H9 (cell line): Measurements from ENCODE around the gene APBA2. TPM values are rescaled to one million over a fixed set of nuclear protein-coding genes. Genes with fewer than 3 reads are reported as not detected.

ENCODE experiments used
- DNase-seq: peaks from one replicate; pipeline ENCODE4 v3.0.0-alpha.2; 2017
- H2AFZ ChIP-seq: one replicate; pipeline ENCODE4 v1.6.1; 2013; ENCODE audit warnings: mild to moderate bottlenecking, low read length, control low read depth, moderate library complexity
- H2AK5ac ChIP-seq: 2 replicates; pipeline ENCODE4 v1.6.1; 2013; ENCODE audit warnings: low read length, control low read depth, mixed read lengths; ENCODE audit not compliant: insufficient read length
- H2BK120ac ChIP-seq: one replicate; pipeline ENCODE4 v1.6.1; 2013; ENCODE audit warnings: low read depth, mild to moderate bottlenecking, low read length, control low read depth, inconsistent platforms; ENCODE audit not compliant: poor library complexity, severe bottlenecking
- H2BK12ac ChIP-seq: 2 replicates; pipeline ENCODE4 v1.6.1; 2013; ENCODE audit warnings: low read length, control low read depth, mixed read lengths, low read depth; ENCODE audit not compliant: insufficient read length
- H2BK15ac ChIP-seq: 2 replicates; pipeline ENCODE4 v1.6.1; 2013; ENCODE audit warnings: low read depth, low read length, control low read depth
- H2BK20ac ChIP-seq: one replicate; pipeline ENCODE4 v1.6.1; 2013; ENCODE audit warnings: low read depth, mild to moderate bottlenecking, low read length, control low read depth, inconsistent platforms; ENCODE audit not compliant: poor library complexity, severe bottlenecking
- H2BK5ac ChIP-seq: 2 replicates; pipeline ENCODE4 v1.6.1; 2013; ENCODE audit warnings: low read length, control low read depth, mixed read lengths; ENCODE audit not compliant: insufficient read length
- H3K14ac ChIP-seq: 2 replicates; pipeline ENCODE4 v1.6.1; 2013; ENCODE audit warnings: low read length, control low read depth; ENCODE audit not compliant: insufficient read depth
- H3K18ac ChIP-seq: 2 replicates; pipeline ENCODE4 v1.6.1; 2013; ENCODE audit warnings: low read depth, mild to moderate bottlenecking, mixed read lengths, low read length, control low read depth; ENCODE audit not compliant: insufficient read length
- H3K23ac ChIP-seq: 2 replicates; pipeline ENCODE4 v1.6.1; 2013; ENCODE audit warnings: low read length, control low read depth, mixed read lengths, low read depth; ENCODE audit not compliant: insufficient read length
- H3K23me2 ChIP-seq: 2 replicates; pipeline ENCODE4 v1.6.1; 2013; ENCODE audit warnings: low read depth, mild to moderate bottlenecking, mixed read lengths, low read length, control low read depth; ENCODE audit not compliant: insufficient read length, poor library complexity, severe bottlenecking
- H3K27ac ChIP-seq: 2 replicates; pipeline ENCODE4 v1.5.1; 2013; ENCODE audit warnings: low read length, control low read depth, mixed read lengths, low read depth; ENCODE audit not compliant: insufficient read length
- H3K27me3 ChIP-seq: 2 replicates; pipeline ENCODE4 v1.6.1; 2013; ENCODE audit warnings: low read length, control low read depth, inconsistent platforms; ENCODE audit not compliant: insufficient read depth
- H3K4ac ChIP-seq: 2 replicates; pipeline ENCODE4 v1.6.1; 2013; ENCODE audit warnings: low read depth, mild to moderate bottlenecking, control low read depth, inconsistent platforms, low read length, moderate library complexity
- H3K4me1 ChIP-seq: 2 replicates; pipeline ENCODE4 v1.6.1; 2013; ENCODE audit warnings: low read length, control low read depth, inconsistent platforms; ENCODE audit not compliant: insufficient read depth
- H3K4me2 ChIP-seq: 2 replicates; pipeline ENCODE4 v1.6.1; 2013; ENCODE audit warnings: low read length, control low read depth, mixed read lengths; ENCODE audit not compliant: insufficient read length, insufficient read depth
- H3K56ac ChIP-seq: 2 replicates; pipeline ENCODE4 v1.6.1; 2013; ENCODE audit warnings: low read depth, mild to moderate bottlenecking, mixed read lengths, low read length, control low read depth; ENCODE audit not compliant: insufficient read length
- H3K79me1 ChIP-seq: 2 replicates; pipeline ENCODE4 v1.6.1; 2013; ENCODE audit warnings: low read depth, mild to moderate bottlenecking, moderate library complexity, low read length, control low read depth, inconsistent platforms; ENCODE audit not compliant: insufficient read depth, poor library complexity, severe bottlenecking
- H3K79me2 ChIP-seq: 2 replicates; pipeline ENCODE4 v1.6.1; 2013; ENCODE audit warnings: low read length, control low read depth, inconsistent platforms; ENCODE audit not compliant: insufficient read depth
- H3K9ac ChIP-seq: 2 replicates; pipeline ENCODE4 v1.6.1; 2013; ENCODE audit warnings: low read length, control low read depth, mixed read lengths; ENCODE audit not compliant: insufficient read length; ENCODE audit errors: extremely low read depth
- H3K9me3 ChIP-seq: one replicate; pipeline ENCODE4 v1.6.1; 2013; ENCODE audit warnings: low read depth, low read length, inconsistent platforms; ENCODE audit not compliant: control insufficient read depth
- H3T11ph ChIP-seq: one replicate; pipeline ENCODE4 v1.6.1; 2013; ENCODE audit warnings: mild to moderate bottlenecking, low read length, control low read depth, inconsistent platforms
- H4K20me1 ChIP-seq: one replicate; pipeline ENCODE4 v1.6.1; 2013; ENCODE audit not compliant: control insufficient read depth, insufficient read length, insufficient read depth
- H4K5ac ChIP-seq: 2 replicates; pipeline ENCODE4 v1.6.1; 2013; ENCODE audit warnings: low read depth, mild to moderate bottlenecking, mixed read lengths, low read length, control low read depth; ENCODE audit not compliant: insufficient read length
- H4K8ac ChIP-seq: replicated peaks from 2 replicates; pipeline ENCODE4 v1.6.1; 2013; ENCODE audit warnings: low read length, control low read depth, mixed read lengths, low read depth; ENCODE audit not compliant: insufficient read length
- H4K91ac ChIP-seq: 2 replicates; pipeline ENCODE4 v1.6.1; 2013; ENCODE audit warnings: low read depth, mild to moderate bottlenecking, moderate library complexity, mixed read lengths, low read length, control low read depth; ENCODE audit not compliant: insufficient read length
- H3K27ac Mint-ChIP-seq, 3 experiments: 2 replicates in 2 of 3; 3 replicates in 1 of 3; pipeline ENCODE4 v1.8.0; 2020 to 2021; ENCODE audit warnings: mixed read lengths in 3 of 3, mild to moderate bottlenecking in 1 of 3, moderate library complexity in 1 of 3
- H3K27me3 Mint-ChIP-seq: 2 replicates; pipeline ENCODE4 v1.8.0; 2021; ENCODE audit warnings: low read depth, mild to moderate bottlenecking, moderate library complexity, mixed read lengths
- H3K36me3 Mint-ChIP-seq, 3 experiments: 2 replicates in 2 of 3; 3 replicates in 1 of 3; pipeline ENCODE4 v1.8.0; 2020 to 2021; ENCODE audit warnings: low read depth in 3 of 3, mixed read lengths in 3 of 3; ENCODE audit not compliant: insufficient read depth in 1 of 3
- H3K4me1 Mint-ChIP-seq, 2 experiments: 2 replicates each; pipeline ENCODE4 v1.8.0; 2020; ENCODE audit warnings: mixed read lengths in 2 of 2
- H3K4me3 Mint-ChIP-seq, 2 experiments: 2 replicates in 1 of 2; 3 replicates in 1 of 2; pipeline ENCODE4 v1.8.0; 2020 to 2021; ENCODE audit warnings: mild to moderate bottlenecking in 2 of 2, mixed read lengths in 2 of 2, moderate library complexity in 1 of 2
- H3K9me3 Mint-ChIP-seq, 2 experiments: 2 replicates in 1 of 2; 3 replicates in 1 of 2; pipeline ENCODE4 v1.8.0; 2020; ENCODE audit warnings: mild to moderate bottlenecking in 2 of 2, mixed read lengths in 2 of 2, moderate library complexity in 1 of 2
- CTCF ChIP-seq: fragments of 200-600 bp; sonication (generic); conservative IDR thresholded peaks from 3 replicates; pipeline ENCODE4 v1.8.0; 2021; ENCODE audit warnings: antibody characterized with exemption, mild to moderate bottlenecking
- WGBS: extraction: QIAGEN DNeasy Blood & Tissue Kit; methylation state at CpG from one replicate; pipeline ENCODE4 v1.1.7; 2013; ENCODE audit warnings: missing lambda C conversion rate, low lambda C conversion rate, mixed read lengths; ENCODE audit not compliant: insufficient read length; ENCODE audit errors: extremely low coverage; 5-methylcytosine and 5-hydroxymethylcytosine counted together
- total RNA-seq: library from RNA; stranded (reverse); gene quantifications from 2 replicates; pipeline ENCODE4 v1.2.1, GENCODE V29; 2021

Gene APBA2
- total RNA-seq, 1 experiment from 2014 or later: 14.3 TPM

DNA sequence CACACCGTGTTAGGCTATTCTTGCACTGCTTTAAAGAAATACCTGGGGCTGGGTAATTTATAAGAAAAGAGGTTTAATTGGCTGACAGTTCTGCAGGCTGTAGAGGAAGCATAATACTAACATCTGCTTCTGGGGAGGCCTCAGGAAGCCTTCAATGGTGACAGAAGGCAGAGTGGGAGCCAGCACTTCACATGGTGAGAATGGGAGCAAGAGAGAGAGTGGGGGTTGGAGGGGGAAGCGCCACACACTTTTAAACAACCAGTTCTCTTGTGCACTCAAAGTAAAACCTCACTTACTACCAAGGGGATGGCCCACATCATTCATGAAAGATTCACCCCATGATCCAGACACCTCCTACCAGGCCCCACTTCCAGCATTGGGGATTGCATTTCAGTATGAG, 181.1 kb downstream of the APBA2 start:
- H3K27me3 ChIP-seq: no peaks in the 10 kb centered on the region
- peaks cover 0 to 12% (median 2%) of the 10 kb centered on the region in 3 experiments; a peak in 4 of 7 replicates for H3K36me3 Mint-ChIP-seq
- H3K14ac ChIP-seq: no peak overlapping the region
- H3K4me1 ChIP-seq: no peaks in the 10 kb centered on the region; the same call in 1 of the 2 replicates
- H3K9me3 Mint-ChIP-seq: peaks cover 8 to 12% of the 10 kb centered on the region in 2 experiments; a peak in 4 of 5 replicates
- H3K4me3 Mint-ChIP-seq: no peak overlapping the region
- H3K27ac Mint-ChIP-seq: peak overlapping the region in 1 of 3 experiments; percentile 77; a peak in 1 of 7 replicates
- no peaks in the 10 kb centered on the region for H3K79me2 ChIP-seq
- H4K5ac ChIP-seq: no peak overlapping the region
- no CpG with 5 or more reads among the region's 2 CpGs for WGBS
- no peak overlapping the region for H3K18ac ChIP-seq
- no peak overlapping the region for H2BK12ac ChIP-seq
- H3K9me3 ChIP-seq: no peaks in the 10 kb centered on the region
- peaks cover 12 to 26% of the 10 kb centered on the region in 2 experiments for H3K4me1 Mint-ChIP-seq
- H2BK20ac ChIP-seq: no peak overlapping the region
- DNase-seq: no peak
- H2AFZ ChIP-seq: no peak overlapping the region
- no peak overlapping the region for H4K91ac ChIP-seq
- peaks cover 1% of the 10 kb centered on the region; the same call in 1 of the 2 replicates for H3K27me3 Mint-ChIP-seq
- H3K27ac ChIP-seq: no peak overlapping the region
- no peak overlapping the region for H3K4me2 ChIP-seq
- no peak overlapping the region for H3K9ac ChIP-seq
- no peak overlapping the region for H4K8ac ChIP-seq
- TF ChIP-seq CTCF: no peak
- no peak overlapping the region for H2AK5ac ChIP-seq
- H3T11ph ChIP-seq: no peak overlapping the region
- no peak overlapping the region for H3K4ac ChIP-seq
- H3K23me2 ChIP-seq: no peaks in the 10 kb centered on the region
- H3K56ac ChIP-seq: no peak overlapping the region
- no peak overlapping the region for H2BK120ac ChIP-seq
- no peaks in the 10 kb centered on the region for H4K20me1 ChIP-seq
- H2BK5ac ChIP-seq: no peak overlapping the region
- H2BK15ac ChIP-seq: no peak overlapping the region
- no peak overlapping the region for H3K23ac ChIP-seq
- no peaks in the 10 kb centered on the region for H3K79me1 ChIP-seq
